Ramos (cell line): ENCODE results near the gene FOXB1.

Experiments used
- in situ Hi-C: fragments of 300-500 bp; cut with MboI; formaldehyde crosslinking; loops from one replicate; pipeline ENCODE4 v1.14.3; 2022; ENCODE audit warnings: low sequenced_read_pairs; ENCODE audit not compliant: unreplicated experiment

Gene FOXB1

GRCh38 chr15:60012695-60013094 is 8.6 kb downstream of the FOXB1 start:
- in situ Hi-C loops, result no loop called here

- in situ Hi-C loops, result no loop called here
These were observed 13.7 kb downstream of the FOXB1 start for GRCh38 chr15:60017538-60018520.

- in situ Hi-C loops, result no loop called here
These were observed 16.6 kb downstream of the FOXB1 start for GRCh38 chr15:60020736-60021135.

- in situ Hi-C loops, result no loop called here
These were observed 17.7 kb downstream of the FOXB1 start for GRCh38 chr15:60021589-60022378.

GRCh38 chr15:60022379-60022741 is 18.2 kb downstream of the FOXB1 start:
- in situ Hi-C loops, result no loop called here

GRCh38 chr15:60026555-60026954 is 22.4 kb downstream of the FOXB1 start:
- in situ Hi-C loops, result no loop called here

- in situ Hi-C loops, result no loop called here
These were observed 31.2 kb downstream of the FOXB1 start for GRCh38 chr15:60035344-60035743.

- in situ Hi-C loops, result no loop called here
These were observed 35.2 kb downstream of the FOXB1 start for GRCh38 chr15:60039316-60039715.

GRCh38 chr15:60043744-60044435 is 39.8 kb downstream of the FOXB1 start:
- in situ Hi-C loops, result no loop called here

- in situ Hi-C loops, result no loop called here
These were observed 40.6 kb downstream of the FOXB1 start for GRCh38 chr15:60044636-60045270.

GRCh38 chr15:60047701-60048100 is 43.6 kb downstream of the FOXB1 start:
- in situ Hi-C loops, result no loop called here

- in situ Hi-C loops, result no loop called here
These were observed 45.8 kb downstream of the FOXB1 start for GRCh38 chr15:60049948-60050347.

GRCh38 chr15:60052796-60053195 is 48.7 kb downstream of the FOXB1 start:
- in situ Hi-C loops, result no loop called here

- in situ Hi-C loops, result no loop called here
These were observed 50.4 kb downstream of the FOXB1 start for GRCh38 chr15:60054472-60054871.
